DMS114 treated with DMSO at 0.1 percent for 48 hours (cell line): Measurements from ENCODE around the gene CFAP45.

Experiments used
- DNase-seq: peaks from one replicate; lab custom pipeline; 2025; ENCODE audit not compliant: unreplicated experiment; lab: John Stamatoyannopoulos, UW

The CFAP45 gene

DNA sequence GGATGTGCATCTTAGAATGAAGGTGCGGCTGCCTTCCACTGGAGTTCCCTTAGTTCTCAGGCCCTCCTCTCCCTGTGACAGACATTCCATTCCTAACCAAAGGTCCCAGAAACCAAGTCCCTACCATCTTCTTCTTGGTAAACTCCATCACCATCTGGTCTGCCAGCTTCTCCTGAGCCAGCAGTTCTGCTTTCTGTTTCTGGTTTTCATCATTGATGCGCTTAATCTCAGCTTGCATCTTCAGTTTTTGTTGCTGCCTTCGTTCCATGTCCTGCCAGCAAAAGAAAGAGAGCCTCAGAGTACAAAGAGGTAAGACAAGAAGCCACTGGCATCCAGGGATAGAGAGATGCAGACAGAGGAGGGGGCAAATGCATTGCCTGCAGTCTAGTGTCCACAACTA lies 19.5 kb downstream of the CFAP45 start:
- DNase-seq, result no peak

DNA sequence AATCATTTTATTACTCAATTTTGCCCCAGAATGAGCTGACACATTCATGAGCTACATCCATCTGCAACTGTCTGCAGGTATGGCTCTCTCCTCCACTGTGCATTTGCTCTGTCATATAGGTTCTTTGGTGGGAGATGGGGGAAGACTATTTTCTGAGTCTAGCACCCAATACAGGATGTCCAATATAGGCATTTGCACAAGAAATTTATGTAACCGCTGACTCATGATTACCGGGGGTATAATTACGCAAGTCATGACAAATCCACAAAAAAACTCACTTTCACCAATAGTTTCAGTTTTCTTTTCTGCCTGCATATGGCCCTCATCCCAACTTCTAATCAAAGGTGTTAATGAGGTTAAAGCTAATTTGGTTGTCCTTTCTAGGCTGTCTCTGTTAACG lies 20.0 kb downstream of the CFAP45 start:
- DNase-seq, result no peak

DNA sequence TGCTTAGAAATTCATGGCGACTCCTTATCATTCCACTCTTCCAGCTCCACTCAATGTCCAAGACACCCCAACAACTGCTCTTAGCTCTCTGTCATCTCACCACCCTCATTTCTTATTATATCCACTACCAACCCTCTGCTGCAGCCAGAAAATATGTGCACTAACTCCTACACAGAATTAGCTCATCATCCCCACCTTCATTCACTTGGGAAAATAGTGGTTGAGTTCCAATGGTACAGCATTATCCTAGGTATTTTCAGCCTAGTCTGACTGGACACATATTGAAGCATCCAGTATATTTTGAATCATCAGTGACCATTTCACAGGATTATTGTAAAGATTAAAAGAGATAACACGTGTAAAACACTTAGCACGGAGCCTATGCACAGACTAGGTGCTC lies 20.8 kb downstream of the CFAP45 start:
- DNase-seq, result no peak

DNA sequence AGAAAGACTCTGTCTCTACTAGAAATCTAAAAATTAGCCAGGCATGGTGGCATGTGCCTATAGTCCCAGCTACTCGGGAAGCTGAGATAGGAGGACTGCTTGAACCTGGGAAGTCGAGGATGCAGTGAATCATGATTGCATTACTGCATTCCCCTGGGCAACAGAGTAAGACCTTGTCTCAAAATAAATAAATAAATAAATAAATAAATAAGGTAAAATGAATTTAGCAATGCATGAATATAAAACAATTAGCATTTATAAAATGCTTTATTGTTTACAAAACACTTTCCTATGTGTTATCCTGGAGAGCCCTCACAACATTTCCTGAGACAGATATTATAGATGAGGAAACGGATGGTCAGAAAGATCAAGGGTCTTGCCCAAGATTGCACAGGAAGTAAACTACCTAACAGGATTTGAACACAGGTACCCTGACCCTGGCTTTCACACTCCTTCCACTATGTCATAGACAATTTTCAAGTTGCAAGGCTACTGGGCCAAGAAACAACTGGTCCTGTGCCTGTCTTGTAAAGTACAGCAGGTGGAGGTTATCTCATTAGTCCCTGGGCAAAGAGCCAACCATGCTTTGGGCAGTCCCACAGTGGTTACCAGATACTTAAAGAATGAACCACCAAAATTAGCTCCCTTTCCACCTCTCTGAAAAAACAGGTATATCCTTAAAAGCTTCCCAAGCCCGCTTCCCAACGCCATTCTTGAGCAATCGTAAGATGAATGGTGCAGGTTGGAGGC lies 22.1 kb downstream of the CFAP45 start:
- no peak for DNase-seq

DNA sequence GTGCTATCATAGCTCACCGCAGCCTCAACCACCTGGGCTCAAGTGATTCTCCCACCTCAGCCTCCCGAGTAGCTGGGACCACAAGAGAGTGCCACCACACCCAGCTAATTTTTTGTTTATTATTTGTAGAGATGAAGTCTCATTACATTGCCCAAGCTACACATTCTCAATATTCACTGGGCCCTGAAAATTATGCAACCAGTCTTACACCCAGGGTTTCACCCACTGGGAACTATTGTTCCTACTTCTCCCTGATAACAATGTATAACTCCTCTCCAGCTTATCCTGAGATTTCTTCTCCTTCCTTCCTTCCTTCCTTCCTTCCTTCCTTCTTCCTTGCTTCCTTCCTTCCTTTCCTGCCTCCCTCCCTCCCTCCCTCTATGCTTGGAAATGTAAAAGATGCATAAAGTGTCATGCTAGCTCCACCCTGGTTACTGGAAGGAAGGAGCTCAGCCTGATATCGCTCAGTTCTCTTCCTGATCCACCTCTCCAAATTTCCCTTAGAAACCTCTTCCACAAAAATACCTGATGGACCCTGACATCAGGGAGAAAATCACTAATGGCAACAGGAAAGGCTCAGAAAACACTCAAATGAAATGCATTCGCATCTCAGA lies 26.3 kb downstream of the CFAP45 start:
- DNase-seq, result no peak

DNA sequence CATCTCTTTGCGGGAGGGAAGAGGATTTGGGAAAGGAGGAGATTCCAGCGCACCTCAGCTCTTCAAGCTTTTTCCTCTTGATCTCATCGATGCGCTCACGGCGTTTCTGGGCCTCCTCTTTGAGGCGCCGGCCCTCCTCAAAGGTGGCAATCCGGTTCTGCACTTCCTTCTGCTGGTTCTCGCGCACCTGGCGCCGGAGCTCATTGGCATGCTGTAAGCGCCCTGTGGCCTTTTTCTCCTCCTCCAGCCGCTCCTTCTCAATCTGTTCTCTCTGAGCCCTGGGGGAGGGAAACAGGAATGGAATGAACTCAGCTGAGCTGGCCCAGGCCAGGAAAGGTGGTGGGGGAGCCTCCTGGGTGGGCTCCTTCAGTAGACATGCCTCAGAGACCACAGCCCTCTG lies 27.1 kb downstream of the CFAP45 start:
- DNase-seq, result no peak

DNA sequence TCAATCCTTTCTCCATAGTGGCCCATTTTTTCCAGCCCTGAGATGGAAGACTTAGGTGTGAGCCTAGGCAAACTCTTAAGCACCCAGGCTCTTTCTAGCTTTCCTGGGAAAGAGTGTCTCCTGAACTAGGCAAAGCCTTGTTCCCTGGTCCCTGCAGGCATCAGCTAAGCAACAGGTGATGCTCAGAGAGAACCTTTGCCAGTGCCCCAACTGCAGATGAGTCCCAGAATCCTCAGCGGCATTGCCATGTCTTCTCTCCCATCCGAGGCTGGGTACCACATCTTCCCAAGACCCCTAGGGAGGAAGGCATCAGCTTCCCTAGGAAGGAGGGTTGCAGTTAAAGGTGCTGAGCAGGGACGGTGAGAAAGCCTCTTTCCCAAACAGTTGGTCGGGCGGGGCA lies 29.3 kb downstream of the CFAP45 start:
- no peak for DNase-seq

DNA sequence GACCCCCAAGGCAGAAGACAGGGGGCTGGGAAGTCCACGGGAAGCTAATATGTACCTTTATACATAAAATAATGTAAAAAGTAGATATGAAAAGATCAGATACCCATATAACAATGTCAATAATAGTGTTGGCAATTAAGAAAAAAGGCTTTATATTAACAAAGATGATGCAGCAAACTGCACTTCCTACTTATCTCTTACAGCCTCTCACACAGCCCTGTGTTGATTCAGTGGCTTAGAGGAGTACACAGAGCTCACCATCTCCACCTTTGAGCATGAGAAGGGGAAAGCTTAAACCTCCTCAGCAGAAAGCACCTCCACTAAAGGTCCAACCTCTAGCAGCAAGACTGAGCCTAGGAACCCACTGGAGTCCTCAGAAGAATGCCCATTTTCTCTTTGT lies 30.4 kb downstream of the CFAP45 start:
- no peak for DNase-seq

DNA sequence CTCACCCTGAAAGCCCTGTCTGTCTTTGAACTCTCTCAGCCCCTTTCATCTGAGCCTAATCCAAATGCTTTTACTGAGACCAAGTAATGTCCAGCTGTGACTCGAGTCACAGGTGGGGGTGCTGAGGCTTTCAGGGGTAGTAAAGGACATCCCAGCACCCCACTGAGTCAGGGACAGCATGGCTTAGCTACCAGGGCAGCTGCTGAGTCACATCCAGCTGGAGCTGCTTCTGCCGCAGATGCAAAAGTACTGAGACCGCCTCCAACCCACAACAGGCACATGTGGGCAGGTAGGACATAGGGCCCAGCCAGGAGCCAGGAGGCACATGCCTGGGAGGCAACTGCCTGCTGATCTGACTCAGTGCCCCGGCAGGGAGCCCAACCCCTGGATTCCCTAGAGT lies 30.8 kb downstream of the CFAP45 start:
- DNase-seq, result no peak

DNA sequence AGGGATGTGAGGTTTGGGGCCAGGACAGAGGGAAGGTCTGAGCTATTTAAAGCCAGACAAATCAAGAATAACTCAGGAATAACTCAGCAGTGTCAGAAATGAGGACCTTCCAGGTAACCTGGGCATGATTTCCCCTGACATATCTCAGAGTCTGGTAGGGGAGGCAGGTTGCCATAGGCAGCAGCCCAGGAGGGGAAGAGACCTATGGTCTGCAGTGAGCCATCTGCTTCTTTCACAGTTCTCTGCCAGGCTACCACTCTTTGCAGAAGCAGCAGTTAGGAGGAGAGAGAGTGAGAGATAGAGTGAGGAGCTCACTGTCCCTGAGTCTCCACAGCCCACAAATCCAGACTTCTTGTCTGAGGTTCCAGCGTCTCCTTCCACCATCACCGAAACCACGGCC lies 31.2 kb downstream of the CFAP45 start:
- DNase-seq, result no peak

DNA sequence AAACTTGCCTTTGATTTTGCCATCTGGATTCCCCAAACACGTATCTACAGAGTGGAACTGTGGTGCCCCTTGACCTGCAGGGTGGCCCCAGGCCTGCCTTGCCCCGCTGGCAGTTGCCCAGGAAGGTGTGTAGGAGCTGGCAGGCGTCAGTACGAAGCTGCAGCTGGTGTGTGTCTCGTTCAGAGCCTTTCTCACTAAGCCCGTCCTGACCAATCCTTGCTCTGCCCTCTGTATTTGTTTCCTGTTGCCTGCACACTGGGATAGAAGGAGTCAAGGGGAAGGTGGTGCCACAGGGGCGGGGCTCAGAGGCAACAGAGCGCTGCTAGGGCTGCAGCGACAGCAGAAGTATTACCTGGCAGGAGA lies 32.3 kb downstream of the CFAP45 start:
- no peak for DNase-seq

DNA sequence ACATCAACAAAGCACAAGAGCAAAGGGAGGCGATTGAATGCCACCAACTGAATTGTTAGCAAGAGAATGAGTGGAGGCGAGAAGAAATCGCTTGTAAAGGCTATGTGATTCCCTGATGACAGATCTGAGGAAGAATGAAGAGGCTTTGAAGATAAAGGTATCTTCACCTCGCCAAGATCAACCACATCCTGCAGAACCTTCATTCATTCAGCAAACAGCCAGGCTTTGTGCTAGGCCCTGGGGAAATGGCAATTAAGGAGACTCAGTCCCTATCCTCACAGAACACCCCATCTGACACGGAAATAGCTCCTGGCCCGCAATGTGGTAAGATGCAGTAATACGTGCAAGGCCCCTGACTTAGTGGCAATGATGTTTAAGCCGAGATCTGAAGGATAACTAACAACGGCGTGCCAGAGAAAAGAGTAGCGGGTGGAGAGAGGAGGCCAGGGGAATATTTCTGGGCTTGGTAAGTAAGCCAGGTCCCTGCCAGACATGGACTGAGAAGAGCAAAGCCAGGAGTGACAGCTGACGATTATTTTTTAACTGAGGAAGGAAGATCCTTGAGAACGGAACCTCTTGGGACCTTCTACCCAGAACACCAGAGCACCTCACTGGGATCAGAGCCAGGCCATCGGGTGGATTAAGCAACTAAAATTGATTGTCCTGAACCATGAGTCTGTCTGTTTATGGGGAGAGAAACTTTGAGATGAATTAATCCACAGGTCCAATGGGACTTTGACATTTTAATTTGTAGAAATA lies 32.9 kb downstream of the CFAP45 start:
- no peak for DNase-seq

DNA sequence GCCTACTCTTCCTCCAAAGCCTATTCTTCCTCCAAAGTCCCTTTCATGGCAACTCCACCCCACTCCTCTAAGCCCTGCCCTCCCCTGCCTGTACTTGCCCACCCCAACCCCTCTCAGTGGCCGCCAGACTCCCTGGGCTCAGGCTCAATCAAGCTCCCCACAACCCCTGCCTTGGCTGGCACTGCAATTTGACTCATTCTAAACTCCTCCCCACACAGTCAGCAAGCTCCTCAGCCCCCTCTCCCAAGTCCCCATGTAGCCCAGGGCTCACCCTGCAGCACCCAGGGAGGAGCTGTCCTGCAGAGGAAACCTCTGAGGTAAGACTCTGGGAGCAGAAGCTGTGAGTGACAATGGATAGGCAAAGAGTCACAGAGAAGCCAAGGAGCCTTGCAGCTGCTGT lies 33.9 kb downstream of the CFAP45 start:
- DNase-seq, result no peak

DNA sequence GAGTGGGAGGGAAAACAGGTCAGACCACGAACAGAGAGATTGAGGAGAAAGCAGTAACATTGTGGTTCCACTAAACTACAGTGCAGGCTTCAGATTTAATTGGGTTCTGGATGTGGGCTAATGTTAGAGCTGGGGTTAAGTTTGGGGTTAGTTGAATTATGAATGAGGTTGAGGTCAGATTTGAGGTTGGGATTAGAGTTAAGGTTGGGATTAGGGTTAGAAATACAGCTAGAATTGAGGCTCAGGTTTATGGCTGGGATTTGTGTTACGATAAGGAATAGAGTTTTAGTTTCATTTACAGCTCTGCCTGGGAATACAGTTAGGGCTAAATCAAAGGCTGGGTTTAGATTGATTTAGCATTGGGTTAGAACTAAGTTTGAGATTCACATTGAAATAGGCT lies 35.7 kb downstream of the CFAP45 start:
- DNase-seq, result no peak

DNA sequence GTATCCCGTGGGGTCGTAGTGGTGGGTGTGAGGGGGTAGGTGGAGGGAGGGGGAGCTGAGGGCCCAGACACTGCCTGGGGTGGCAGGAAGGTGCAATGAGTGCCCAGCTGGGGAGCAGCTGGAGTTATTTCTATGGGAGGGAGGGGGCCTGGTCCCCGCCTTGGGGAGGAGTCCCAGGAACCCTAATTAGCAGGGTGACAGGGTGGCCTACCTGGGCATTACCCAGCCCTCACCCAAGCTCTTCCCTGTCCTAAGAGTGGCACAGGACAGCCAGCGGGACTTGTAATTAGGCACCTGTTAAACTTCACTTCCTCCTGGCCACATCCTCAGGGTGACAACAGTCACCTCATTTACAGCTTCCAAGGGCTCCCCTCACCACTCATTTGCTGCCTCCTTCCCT lies 37.4 kb downstream of the CFAP45 start, which contains the start of gene VSIG8:
Gene VSIG8, minus strand, starts transcription at position 101 of the 400 bp plus-strand sequence. CDS start 136 bp downstream, outside the sequence.
- no peak for DNase-seq

DNA sequence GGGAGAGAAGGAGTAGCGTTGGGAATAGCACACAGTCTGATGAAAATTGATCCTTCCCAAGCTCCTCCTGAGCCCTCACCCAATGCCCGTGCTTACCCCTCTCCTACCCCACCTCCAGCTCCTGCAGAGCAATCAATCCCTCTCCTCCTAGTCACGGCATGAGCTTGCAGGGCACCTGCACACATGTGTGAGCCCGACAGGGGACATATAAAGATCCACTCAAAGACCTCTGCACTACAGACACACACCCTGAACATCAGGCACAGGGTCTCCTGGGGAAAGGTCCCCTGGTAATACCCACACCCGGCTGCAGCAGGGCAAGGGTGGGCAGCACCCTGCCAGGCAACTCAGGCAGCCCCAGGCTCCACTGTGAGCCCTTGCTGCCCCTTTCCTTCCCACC lies 37.9 kb downstream of the CFAP45 start:
- DNase-seq, result no peak

DNA sequence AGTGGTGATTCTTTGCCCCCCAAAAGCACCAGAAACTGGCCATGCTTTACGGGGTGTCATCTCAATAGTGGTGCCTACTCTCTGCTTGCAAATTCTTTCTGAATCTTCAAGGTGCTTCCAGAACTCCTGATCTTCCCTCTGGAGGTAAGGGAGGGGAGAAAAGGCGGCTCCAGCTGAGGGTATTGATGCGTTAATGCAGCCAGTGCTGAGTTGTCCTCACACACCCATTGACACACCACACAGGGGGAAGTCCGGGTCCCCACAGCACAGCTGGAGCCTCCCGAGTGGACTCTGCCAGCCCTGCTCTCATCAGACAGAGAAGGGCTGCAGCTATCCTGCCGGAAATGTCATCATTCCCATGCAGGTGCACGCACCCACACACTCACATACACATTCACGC lies 38.7 kb downstream of the CFAP45 start:
- DNase-seq, result no peak

DNA sequence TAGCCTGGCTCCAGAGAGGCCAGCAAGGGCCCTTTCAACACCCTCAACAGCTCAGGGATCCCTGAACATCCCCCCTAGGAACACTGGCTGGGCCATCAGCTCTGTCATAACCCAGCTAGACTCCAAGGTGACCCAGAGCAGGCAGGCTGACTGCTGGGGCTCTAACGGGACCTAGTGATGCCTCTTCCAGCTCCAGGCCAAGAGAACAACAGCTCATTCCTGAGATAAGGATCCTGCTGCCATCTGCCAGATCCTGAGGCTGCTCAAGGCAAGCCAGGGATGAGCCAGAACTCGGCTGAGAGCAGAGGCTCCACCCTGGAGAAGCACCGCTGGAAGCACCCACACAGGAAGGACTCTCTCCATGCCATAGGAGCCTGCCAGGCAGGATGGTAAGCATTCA lies 39.5 kb downstream of the CFAP45 start:
- DNase-seq, result no peak

DNA sequence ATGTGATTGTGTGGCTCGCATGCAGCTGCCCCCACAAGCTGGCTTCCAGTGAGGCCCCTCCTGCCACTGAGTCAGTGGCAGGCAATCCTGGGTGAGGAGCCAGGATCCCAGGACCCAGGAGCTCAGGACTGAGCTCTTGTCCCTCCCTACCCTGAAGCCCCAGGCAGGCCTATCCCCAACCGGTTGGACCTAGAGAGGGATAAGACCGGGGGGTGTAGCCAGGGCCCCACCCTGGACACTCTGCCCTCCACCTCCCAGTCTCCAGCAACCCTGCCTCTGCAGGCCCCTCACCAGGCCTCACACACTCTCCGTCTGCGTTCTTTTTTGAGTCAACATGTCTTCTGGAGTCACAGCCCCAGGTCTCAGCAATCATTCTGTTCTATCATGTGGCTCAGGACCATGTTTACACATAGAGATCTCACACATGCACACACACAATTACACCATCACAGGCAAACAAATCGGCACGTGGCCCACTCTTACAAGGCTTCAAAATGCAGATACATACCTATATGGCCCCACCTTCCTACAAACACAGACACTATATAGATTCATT lies 40.1 kb downstream of the CFAP45 start:
- DNase-seq, result no peak

DNA sequence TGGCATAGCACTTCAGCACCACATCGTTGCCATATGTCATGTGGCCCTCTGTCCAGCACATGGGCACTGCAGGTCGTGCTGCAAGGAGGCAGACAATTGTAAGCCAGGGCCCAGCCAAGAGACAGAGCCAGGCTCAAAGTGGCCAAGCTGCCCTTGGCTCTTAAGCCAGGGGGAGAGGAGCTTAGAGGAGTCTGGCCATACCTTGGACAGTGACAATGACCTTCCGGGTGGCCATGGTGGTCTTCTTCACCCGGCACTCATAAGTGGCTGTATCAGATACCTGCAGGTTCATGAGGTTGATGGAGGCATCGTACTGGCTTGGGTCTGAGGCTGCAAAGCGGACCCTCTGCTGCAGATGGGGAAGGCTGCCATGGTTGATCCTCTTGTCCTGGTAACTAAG lies 42.1 kb downstream of the CFAP45 start:
- DNase-seq, result no peak

DNA sequence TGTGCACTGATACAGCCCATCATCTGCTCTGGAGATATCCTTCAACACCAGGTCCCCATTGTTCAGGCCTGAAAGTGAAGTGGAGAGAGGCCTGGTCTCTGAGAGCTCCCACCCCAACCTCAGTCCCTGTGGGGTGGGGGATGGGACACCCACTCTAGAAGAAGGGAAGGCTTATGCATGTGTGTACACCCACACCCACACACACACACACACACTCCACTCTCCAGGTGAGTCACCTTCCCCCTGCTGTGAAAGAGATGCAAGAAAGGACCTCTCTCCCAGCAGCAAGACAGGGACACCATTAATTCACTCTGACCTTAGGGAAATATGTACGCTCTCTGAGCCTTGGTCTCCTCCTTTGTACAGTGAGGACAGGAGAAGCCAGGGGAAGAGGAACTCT lies 43.4 kb downstream of the CFAP45 start:
- no peak for DNase-seq

DNA sequence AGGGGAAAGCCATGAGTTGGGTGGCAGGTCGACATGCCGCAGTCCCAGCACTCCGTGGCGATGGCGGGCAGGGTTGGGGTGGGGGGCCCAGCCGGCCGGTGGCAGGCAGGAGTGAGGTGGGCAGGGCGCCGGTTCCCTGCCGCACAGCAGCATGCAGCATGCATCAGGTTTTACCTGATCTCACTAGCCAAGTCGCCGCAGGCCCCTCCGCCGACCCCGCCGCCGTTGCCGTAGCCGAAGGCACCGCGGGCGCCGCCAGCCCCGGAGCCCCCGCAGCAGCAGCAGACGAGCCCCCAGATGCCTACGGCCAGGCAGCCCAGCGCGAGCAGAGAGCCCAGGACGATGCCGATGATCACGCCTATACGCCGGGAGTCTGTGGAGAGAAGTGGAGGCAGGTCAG lies 44.3 kb downstream of the CFAP45 start:
- DNase-seq, result no peak
